ENCODE measurements around the gene PNPO. TPM values are rescaled to one million over a fixed set of nuclear protein-coding genes. Genes with fewer than 3 reads are reported as not detected.

Gene PNPO
- total RNA-seq, 1 experiment from 2014 or later = 12.3 TPM

DNA sequence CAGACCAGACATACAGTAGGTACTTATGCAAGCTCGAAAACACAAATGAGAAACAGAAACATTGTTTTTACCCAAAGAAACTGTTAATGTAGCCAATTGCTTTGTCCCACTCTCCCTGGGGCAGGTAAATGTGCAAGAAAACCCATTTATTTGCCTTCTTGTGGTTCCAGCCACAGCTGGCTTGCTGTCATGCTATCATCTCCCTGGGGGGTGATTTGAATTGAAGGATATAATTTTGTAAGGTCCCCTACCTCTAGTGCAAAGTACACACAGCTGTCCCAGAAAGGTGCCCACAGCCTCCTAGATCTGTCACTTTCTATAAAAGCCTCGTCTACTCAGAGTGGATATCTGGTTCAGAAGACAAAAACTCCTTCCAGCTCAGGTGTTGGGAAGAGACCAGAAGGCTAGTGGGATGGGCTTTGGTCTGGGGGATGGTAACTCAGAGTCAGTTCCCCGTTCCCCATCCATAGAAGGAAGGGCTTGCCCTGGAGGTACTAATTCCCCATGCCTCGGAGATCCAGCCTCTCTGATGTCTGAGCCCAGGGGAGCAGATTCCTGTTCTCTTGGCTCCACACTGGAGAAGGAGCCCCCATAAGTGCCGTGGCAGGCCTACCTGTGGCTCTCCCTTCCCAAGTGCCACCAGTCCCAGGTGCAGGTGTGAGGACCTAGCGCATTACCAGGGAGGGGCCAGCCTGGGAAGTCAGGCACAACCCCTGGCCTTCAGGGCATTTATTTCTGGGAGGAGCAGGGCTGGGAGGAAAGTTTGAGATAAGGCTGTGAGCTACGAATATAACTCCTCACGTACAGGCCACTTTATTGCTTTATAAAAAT lies 18.7 kb downstream of the PNPO start:
- H3K36me3 ChIP-seq (ENCODE audit: insufficient read depth, low read length, poor library complexity, severe bottlenecking) = no peaks in the 10 kb centered on the region
- H3K27me3 ChIP-seq (replicated peaks; ENCODE audit: insufficient read depth, low read depth, low read length, poor library complexity) = no peaks in the 10 kb centered on the region
- peaks cover 13% of the 10 kb centered on the region for H3K4me1 ChIP-seq (ENCODE audit: insufficient read depth, low read length, poor library complexity, severe bottlenecking)
- H3K27ac ChIP-seq (ENCODE audit: low read depth, low read length, poor library complexity, severe bottlenecking) = no peak overlapping the region
- intact Hi-C loops (cut with micrococcal nuclease; ENCODE audit: unreplicated experiment) = no loop called here
- no TSS peak for BruUV-seq (replicated peaks)
- POLR2A ChIA-PET (ENCODE audit: low non-redundant PET) = no interaction called here
- CTCF ChIA-PET = interaction anchor here (0.7 kb wide), 1 partner anchor 11 kb away, joined by 3 read pairs; the partner anchor contains the start of gene CDK5RAP3
- TF ChIP-seq CTCF (conservative IDR thresholded peaks at IDR 0.05; ENCODE audit: low read depth, low read length) = no peak
- no peak overlapping the region for H3K4me3 ChIP-seq (ENCODE audit: low read depth, low read length, poor library complexity, severe bottlenecking)
- no peaks in the 10 kb centered on the region for H3K9me3 ChIP-seq (ENCODE audit: low read depth, low read length, poor library complexity, severe bottlenecking)
- no peak for DNase-seq (ENCODE audit: low spot score)

DNA sequence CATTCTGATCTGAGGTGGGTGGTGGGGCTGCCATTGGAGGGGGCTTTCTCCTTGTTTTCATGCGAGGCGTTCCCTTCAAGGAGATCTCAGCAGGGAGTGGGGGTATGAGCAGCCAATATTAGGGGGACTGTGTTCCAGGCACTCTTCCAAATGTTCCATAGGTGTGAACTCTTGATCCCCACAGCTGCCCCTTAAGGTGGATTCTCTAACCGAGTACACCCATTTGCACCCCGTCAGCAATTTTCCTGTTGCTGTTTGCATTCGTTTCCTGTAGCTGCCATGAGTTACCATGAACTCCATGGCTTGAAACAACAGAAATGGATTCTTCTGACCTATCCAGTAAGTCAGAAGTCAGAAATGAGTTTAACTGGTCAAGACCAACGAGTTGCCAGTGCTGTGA lies 20.0 kb downstream of the PNPO start:
- POLR2A ChIA-PET (ENCODE audit: low non-redundant PET) = no interaction called here
- Histone ChIP-seq H3K27ac (ENCODE audit: low read depth, low read length, poor library complexity, severe bottlenecking) (no peak overlapping the region), H3K36me3 (ENCODE audit: insufficient read depth, low read length, poor library complexity, severe bottlenecking) (no peaks in the 10 kb centered on the region), H3K27me3 (replicated peaks; ENCODE audit: insufficient read depth, low read depth, low read length, poor library complexity) (no peaks in the 10 kb centered on the region), H3K9me3 (ENCODE audit: low read depth, low read length, poor library complexity, severe bottlenecking) (no peaks in the 10 kb centered on the region), H3K4me1 (ENCODE audit: insufficient read depth, low read length, poor library complexity, severe bottlenecking) (peaks cover 13% of the 10 kb centered on the region), H3K4me3 (ENCODE audit: low read depth, low read length, poor library complexity, severe bottlenecking) (no peak overlapping the region)
- TF ChIP-seq CTCF (conservative IDR thresholded peaks at IDR 0.05; ENCODE audit: low read depth, low read length) (no peak), EZH2 (IDR thresholded peaks at IDR 0.05; ENCODE audit: borderline replicate concordance, low read depth, low read length, poor library complexity, severe bottlenecking) (no peak)
- intact Hi-C loops (cut with micrococcal nuclease; ENCODE audit: unreplicated experiment) = no loop called here
- no TSS peak for BruUV-seq (replicated peaks)
- DNase-seq (ENCODE audit: low spot score) = no peak
- CTCF ChIA-PET = interaction anchor here (0.6 kb wide), 1 partner anchor 18 kb away, joined by 6 read pairs; no protein-coding TSS in a partner anchor

- Histone ChIP-seq H3K9me3 (ENCODE audit: low read depth, low read length, poor library complexity, severe bottlenecking) (no peaks in the 10 kb centered on the region), H3K27ac (ENCODE audit: low read depth, low read length, poor library complexity, severe bottlenecking) (no peak overlapping the region), H3K4me3 (ENCODE audit: low read depth, low read length, poor library complexity, severe bottlenecking) (no peak overlapping the region), H3K27me3 (replicated peaks; ENCODE audit: insufficient read depth, low read depth, low read length, poor library complexity) (no peaks in the 10 kb centered on the region), H3K36me3 (ENCODE audit: insufficient read depth, low read length, poor library complexity, severe bottlenecking) (no peaks in the 10 kb centered on the region), H3K4me1 (ENCODE audit: insufficient read depth, low read length, poor library complexity, severe bottlenecking) (peaks cover 2% of the 10 kb centered on the region)
- DNase-seq (ENCODE audit: low spot score) = no peak
- ChIA-PET POLR2A (ENCODE audit: low non-redundant PET) (no interaction called here), CTCF (no interaction called here)
- intact Hi-C loops (cut with micrococcal nuclease; ENCODE audit: unreplicated experiment) = no loop called here
- TF ChIP-seq EZH2 (IDR thresholded peaks at IDR 0.05; ENCODE audit: borderline replicate concordance, low read depth, low read length, poor library complexity, severe bottlenecking) = no peak
- no peak for TF ChIP-seq CTCF (conservative IDR thresholded peaks at IDR 0.05; ENCODE audit: low read depth, low read length)
- no TSS peak for BruUV-seq (replicated peaks)
Observed at GRCh38 chr17:47962901-47963300, 21.5 kb downstream of the PNPO start.
